HG02981 (cell line): ENCODE measurements around the gene BRCA1.
"Not testable (repeated sequence)": the region's sequence is repeated elsewhere in the genome, so short reads cannot be mapped to it uniquely, and the experiment has no call there.

Experiments
- ATAC-seq: cut with Tn5 transposase; IDR thresholded peaks from one replicate; pipeline ENCODE4 v1.9.1; 2021; ENCODE audit warnings: mild to moderate bottlenecking, moderate library complexity; ENCODE audit not compliant: unreplicated experiment

The BRCA1 gene

DNA sequence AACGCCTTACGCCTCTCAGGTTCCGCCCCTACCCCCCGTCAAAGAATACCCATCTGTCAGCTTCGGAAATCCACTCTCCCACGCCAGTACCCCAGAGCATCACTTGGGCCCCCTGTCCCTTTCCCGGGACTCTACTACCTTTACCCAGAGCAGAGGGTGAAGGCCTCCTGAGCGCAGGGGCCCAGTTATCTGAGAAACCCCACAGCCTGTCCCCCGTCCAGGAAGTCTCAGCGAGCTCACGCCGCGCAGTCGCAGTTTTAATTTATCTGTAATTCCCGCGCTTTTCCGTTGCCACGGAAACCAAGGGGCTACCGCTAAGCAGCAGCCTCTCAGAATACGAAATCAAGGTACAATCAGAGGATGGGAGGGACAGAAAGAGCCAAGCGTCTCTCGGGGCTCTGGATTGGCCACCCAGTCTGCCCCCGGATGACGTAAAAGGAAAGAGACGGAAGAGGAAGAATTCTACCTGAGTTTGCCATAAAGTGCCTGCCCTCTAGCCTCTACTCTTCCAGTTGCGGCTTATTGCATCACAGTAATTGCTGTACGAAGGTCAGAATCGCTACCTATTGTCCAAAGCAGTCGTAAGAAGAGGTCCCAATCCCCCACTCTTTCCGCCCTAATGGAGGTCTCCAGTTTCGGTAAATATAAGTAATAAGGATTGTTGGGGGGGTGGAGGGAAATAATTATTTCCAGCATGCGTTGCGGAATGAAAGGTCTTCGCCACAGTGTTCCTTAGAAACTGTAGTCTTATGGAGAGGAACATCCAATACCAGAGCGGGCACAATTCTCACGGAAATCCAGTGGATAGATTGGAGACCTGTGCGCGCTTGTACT, at the start of gene BRCA1:
Gene BRCA1, minus strand, starts transcription at position 232 of the 834 bp plus-strand sequence. CDS start 1,268 bp downstream, outside the sequence.
- peak; percentile 92 for ATAC-seq

DNA sequence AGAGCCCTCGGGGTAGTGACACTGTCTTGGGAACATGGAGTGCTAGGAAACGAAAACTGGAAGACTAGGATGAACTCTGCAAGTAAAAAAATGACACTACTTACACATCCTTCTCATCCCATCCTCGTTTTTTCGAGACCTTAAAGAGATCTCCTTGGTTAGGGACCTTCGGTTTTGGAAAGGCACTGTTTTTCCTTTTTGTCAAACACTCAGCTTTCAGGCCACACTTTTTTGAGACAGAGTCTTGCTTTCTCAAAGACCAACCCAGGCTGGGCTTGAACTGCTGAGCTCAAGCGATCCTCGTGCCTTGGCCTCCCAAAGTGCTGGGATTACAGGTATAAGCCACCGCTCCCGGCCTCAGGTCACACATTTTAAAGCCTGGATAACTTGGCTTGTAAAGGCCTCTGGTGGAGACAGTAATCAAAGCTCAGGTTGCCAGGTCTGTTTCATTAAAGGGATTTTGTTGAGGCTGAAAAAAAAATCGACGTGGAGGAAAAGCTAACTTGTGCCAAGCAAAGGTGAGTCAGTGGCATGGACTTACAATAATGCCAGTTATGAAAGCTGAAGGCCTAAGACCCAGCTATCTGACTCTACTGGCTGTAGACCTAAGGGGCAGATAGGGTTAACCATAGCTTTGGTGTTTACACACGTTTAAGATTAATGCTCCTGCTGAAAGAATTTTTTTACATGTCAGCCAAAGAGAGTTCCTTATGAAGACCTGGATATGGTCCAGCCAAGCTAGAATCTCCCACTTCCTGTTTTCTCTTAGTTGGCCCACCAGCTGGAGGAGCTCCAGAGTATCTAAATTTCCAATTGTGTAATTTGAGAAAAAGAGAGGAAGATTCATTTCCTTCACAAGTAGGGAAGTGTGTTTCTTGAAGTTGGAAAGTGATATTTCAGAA, 46.7 kb upstream of the BRCA1 start:
- ATAC-seq = no peak

DNA sequence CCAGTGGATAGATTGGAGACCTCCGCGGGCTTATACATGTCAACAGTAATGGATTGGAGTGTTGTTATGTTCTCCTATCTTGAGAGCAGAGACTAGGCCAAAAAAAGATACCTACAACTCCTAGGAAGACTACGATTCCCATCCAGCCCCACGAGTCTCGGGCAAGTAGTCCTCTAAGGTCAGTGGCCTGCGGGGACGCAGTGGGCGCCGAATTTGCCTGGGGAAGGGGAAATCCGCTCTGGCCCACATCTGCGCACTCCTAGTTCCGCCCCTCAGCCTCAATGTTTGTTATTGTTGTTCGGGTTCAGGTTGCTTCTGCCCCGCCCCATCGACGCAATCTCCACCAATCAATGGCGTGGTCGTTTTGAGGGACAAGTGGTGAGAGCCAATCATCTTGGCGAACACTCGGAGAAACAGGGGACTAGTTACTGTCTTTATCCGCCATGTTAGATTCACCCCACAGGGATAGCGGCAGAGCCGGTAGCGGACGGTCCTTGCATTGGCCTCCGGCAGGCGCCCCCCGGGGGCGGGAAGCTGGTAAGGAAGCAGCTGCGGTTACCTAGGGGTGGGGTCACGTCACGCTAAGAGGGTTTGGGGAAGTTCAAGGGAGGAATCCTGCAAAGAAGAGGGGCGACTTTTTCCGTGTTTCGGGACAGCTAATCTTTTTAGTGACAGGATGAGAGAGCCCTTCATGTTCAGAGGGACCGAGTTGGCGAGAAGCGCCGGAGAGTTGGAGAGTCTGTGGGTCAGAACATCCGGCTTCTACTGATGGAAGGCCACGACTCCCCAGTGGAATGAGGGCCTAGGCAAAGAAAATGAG, 45.8 kb upstream of the BRCA1 start, which contains the start of gene NBR1:
Gene NBR1, plus strand, starts transcription at position 449 of the 820 bp plus-strand sequence. CDS start 4,586 bp downstream, outside the sequence.
- ATAC-seq = peak; percentile 75

DNA sequence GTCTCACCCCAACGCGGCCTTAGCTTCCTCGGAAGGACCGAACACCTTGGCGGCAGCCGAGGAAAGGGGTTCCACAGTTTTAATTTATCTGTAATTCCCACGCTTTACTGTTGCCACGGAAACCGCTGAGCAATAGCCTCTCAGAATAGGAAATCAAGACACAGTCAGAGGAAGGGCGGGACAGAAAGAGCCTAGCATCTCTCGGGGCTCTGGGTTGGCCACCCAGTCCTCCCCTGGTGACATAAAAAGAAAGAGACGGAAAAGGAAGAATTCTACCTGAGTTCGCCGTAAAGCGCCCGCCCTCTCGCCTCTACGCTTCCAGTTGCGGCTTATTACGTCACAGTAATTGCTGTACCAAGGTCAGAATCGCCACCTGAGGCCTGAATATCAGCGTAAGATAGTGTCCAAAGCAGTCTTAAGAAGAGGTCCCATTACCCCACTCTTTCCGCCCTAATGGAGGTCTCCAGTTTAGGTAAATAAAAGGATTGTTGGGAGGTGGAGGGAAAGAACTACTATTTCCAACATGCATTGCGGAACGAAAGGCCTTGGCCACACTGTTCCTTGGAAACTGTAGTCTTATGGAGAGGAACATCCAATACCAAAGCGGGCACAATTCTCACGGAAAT, 45.1 kb upstream of the BRCA1 start:
- peak; percentile 59 for ATAC-seq

DNA sequence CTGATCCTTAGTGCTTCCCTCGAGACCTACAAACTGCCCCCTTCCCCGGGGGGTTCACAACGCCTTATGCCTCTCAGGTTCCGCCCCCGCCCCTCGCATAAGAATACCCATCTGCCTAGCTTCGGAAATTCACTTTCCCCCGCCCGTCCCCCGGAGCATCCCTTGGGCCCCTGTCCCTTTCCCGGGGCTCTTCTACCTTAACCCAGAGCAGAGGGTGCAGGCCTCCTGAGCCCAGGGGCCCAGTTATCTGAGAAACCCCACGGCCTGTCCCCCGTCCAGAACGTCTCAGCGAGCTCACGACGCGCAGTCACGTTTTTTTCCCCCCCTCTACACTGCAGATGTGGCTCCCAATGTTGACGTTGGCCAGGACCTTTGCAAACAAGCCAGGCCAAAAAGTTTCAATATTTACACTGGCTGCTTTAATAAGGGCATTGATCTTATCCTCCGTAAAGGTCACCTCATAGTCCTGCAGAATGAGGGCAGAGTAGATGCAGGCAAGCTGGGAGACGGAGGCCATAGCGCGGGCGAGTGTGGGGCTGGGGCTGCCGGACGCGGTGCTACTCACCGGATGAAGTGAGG, 44.5 kb upstream of the BRCA1 start:
- ATAC-seq = peak; percentile 8

DNA sequence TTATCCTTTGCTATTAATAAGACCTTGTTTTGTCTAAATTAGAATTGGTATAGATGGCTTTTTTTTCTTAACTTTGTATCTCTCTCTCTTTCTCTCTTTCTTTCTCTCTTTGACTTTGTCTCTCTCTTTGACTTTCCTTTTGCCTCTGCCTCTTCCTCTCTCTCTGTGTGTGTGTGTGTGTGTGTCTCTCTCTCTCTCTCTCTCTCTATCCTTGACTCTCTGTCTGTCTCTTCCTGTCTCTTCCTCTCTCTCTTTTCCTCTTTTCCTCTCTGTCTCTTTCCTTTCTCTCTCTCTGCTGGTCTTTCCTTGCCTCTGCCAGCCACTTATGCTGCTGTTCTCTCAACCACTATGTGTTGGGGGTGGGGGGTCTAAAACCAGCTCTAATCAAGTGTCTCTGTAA, 40.8 kb upstream of the BRCA1 start:
- not testable (repeated sequence) for ATAC-seq

DNA sequence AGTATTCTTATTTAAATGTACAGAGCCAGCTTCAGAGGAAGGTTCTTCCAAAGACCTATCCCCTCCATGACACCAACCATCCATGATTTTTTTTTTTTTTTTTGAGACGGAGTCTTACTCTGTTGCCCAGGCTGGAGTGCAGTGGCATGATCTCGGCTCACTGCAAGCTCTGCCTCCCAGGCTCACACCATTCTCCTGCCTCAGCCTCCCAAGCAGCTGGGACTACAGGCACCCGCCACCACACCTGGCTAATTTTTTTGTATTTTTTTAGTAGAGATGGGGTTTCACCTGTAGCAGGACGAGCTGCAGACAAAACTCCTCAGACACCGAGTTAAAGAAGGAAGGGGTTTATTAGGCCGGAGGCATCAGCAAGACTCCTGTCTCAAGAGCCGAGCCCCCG, 34.8 kb upstream of the BRCA1 start:
- not testable (repeated sequence) for ATAC-seq

DNA sequence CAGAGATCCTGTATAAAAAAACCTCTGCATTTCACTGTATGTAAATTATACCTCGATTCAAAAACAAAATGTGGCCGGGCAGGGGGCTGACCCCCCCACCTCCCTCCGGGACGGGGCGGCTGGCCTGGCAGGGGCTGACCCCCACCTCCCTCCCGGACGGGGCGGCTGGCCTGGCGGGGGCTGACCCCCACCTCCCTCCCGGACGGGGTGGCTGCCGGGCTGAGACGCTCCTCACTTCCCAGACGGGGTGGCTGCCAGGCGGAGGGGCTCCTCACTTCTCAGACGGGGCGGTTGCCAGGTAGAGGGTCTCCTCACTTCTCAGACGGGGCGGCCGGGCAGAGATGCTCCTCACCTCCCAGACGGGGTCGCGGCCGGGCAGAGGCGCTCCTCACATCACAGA, 34.1 kb upstream of the BRCA1 start:
- ATAC-seq = not testable (repeated sequence)

DNA sequence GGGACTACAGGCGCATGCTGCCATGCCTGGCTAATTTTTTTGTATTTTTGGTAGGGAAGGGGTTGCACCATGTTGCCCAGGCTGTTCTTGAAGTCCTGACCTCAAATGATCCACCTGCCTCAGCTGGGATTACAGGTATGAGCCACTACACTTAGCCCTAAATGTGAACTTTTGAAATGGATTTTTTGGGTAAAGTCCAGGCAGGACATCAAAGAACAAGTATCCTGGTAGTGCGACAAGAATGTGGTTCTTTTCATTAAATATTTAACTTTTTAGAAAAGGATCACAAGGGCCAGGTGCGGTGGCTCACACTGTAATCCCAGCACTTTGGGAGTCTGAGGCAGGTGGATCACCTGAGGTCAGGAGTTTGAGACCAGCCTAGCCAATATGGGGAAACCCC, 30.5 kb upstream of the BRCA1 start:
- no peak for ATAC-seq

DNA sequence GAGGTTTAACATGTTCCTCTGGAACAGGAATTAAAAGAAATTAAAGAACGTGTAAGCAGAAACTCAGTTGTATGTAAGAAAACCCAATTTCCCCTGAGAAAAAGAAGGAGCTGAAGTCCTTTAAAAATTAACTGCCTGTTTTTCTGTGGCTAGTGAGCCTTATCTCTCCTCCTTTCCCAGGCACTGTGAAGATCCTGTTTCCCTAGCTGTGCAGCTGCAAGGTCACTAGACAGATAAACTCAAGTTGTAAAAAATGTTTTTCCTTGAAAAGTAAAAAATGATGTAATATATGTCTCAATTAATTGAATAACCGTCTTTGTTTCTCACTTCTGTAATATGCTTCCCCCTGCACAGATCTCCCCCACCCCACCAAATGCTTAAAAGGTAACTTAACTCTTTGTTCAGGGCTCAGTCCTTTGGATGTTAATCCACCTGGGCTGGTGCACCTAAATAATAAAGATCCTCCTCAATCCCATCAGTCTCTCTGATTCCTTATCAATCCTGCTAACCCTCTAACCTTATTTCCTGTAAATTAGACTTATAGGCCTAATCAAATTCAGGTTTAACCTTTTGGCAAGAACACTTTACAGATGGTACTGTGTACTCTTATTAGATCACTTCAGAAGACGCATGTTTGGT, 28.2 kb upstream of the BRCA1 start:
- not testable (repeated sequence) for ATAC-seq

DNA sequence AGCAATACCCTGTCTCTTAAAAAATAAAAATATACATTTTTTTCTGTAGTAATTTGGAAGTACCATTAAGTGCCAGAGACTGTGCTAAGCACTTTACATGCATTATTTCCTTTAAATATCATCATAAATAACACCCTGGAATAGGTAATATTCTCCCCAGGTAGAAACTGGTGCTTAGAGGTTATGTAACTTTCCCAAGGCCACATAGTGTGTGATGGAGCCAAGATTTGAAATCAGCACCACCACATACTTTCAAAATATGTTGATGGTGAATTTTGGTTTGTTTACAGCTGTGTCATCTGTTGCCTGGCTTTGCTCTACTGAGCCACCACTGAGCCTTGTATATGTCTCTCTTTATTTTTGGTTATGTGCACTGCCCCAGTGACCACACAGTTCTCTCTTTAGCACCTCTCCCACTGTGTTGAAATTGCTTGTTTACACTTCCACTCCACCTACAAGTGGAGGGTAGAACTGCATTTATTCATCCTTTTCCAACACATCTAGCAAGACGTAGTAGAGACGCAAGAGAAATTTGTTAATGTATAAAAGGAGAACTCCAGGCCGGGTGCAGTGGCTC, 26.8 kb upstream of the BRCA1 start:
- ATAC-seq = no peak

DNA sequence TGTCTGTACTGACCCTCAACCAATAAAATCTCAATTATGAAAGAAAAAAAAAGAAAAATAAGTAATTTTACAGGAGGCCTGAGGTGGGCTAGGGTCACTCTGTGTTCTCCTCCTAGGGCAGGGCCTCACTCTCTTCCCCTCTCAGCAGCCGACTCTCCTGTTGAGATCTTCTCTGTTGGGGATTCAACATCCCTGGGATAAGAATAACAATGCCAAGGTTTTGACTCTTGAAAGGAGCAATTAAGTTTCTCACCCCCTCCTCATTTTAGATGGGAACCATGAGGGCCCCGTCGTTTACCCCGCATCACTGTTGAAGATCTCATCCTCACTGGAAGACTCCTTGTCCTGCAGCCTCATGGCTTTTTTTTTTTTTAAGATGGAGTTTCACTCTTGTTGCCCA, 21.5 kb upstream of the BRCA1 start:
- no peak for ATAC-seq

DNA sequence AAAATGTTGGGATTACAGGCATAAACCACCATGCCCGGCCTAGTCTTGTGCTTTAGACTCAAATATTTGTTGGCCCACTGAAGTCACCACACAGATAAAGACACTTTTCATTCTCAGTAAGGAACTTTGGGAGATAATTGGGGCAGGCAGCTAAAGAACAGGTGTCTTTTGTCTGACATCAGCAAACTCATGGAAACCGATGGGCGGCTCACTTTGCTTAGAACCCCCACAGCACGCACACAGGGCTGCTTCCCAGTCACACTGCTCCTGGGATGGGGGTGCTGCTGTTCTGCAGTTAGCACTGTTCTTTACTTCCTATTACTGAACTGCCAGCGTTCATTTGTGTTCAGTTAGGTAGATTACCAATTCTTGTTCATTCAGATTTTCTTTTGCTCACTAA, 18.0 kb upstream of the BRCA1 start:
- no peak for ATAC-seq

DNA sequence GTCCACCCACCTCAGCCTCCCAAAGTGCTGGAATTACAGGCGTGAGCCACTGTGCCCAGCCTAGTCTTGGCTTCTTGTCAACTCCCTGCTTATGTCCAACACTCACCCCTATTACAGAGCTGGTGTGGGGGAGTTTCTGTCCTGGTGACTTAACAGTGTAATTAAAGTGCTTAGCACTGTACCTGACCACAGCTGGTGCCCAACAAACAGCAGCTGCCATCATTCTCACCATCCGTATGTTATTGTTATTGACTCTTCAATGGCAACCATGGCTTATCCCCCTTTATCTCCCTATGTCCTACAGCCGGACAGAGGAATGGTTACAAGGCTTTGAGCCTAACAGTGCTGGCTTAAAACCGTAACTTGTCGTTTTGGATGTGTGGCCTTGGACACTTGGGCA, 17.0 kb upstream of the BRCA1 start:
- ATAC-seq = no peak

DNA sequence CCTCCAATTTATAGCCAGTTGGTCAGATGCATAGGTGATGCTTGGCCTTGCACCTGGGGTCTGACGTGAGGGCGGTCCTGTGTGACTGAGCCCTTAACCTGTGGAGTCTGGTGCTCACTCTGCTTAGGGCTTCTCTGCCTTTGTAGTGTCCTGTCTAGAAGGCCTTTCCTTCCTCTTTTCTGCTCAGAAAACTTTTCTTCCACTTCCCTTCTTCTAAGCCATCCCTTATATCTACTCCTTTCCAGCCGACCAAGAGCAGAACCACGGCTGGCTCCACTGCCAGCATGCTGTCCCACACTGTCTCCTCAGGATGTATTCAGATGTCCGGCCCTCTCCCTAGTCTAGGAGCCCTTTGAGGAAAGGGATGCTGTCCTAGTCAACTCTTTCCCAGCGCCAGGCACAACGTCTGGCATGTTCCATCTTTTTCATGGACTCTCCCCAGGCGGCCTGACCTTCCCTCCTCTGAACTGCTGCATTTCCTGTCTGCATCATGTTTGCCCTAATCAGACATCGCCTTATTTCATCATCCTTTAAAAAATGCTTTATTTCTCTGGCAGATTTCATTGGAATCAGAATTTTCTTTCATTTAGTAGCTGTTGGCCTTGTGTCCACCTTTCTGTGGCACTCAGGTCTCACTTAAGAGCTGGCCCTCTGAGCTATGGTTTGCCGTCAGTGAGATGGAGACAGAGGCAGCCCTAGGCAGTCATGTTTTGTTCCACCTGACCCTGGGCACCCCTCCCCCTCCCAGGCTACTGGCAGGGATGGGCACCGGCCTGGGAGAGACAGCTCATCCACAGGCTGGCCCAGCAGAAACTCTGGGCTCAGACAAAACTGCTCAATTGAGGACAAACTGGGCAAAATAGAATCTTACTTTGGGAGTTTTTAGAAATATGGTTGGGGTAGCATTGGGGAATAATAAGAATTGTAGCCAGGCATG, 15.5 kb upstream of the BRCA1 start:
- no peak for ATAC-seq

DNA sequence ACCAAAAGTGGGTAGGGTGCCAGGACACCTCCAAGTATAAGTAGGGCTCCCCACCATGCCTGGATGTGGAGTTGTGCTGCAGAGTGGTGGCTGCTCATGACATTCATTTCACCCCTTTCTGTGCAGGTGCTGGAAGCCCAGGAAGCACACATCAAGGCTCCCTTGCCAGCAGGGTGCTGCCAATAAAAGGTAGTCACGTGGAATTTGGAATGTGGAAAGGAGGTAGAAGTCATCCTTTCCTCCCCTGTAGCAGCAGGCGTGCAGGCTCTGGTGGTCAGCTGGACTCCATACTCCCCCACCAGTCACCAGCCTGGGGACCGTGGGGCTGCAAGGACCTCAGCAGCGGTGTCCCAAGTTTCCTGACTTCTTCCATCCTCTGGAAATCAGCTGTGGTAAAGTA, 13.4 kb upstream of the BRCA1 start:
- ATAC-seq = not testable (repeated sequence)

DNA sequence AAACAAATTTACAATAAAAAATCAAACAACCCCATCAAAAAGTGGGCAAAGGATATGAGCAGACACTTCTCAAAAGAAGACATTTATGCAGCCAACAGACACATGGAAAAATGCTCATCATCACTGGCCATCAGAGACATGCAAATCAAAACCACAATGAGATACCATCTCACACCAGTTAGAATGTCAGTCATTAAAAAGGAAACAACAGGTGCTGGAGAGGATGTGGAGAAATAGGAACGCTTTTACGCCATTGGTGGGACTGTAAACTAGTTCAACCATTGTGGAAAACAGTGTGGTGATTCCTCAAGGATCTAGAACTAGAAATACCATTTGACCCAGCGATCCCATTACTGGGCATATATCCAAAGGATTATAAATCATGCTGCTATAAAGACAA, 11.4 kb upstream of the BRCA1 start:
- not testable (repeated sequence) for ATAC-seq

DNA sequence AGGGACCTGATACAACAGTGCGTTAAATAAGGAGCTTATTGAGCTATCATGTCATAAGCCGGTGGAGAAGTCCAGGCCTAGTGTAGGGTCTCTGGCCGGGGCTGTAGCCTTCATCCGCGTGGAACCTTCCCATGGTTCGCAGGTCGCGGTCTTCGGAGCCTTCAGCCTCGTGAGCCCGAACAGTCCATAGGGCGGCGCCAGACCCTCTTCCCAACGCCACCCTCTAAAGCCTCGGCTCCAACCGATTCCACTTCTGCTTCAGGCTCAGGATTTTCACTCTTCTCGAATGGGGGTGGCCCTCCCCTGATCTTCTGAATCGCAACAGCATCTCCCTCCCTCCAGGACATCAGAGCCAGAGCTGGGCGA, 10.3 kb upstream of the BRCA1 start:
- no peak for ATAC-seq
